ENCODE results near the gene NINJ1.

The NINJ1 gene, protein sequence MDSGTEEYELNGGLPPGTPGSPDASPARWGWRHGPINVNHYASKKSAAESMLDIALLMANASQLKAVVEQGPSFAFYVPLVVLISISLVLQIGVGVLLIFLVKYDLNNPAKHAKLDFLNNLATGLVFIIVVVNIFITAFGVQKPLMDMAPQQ

DNA sequence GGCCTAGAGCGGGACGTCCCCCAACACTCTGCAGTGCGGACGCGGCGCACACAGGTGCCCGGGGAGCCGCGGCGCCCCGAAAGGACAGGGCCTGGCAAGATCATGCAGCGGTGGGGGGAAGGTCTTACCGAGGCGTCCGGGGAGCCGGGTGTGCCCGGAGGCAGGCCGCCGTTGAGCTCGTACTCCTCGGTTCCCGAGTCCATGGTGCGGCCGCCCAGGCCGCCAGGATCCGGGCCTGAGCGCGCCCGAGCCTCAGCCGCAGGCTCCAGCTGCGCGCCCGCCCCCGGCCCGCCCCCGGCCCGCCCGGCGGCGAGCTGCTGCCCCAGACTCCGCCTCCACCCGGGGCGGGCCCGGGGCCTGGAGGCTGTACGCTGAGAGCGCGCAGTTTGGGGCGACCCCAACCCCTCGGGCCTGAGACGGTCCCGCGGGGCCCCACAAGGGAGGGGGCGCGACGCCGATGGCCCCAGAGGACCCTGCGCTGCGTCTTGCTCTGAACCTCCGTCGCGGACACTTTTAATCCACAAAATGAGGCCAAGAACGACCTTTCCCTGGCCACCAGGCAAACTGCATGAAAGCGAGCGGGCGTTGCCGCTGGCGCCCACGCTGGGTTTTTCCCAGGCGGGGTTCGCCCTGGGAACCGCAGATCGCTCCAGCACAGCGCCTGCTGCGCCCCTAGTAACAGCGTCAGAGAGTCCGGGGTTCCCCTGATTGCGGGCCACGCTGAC lies at the start of gene NINJ1:
Gene NINJ1, minus strand, starts transcription at position 237 of the 725 bp plus-strand sequence. Its CDS starts 34 bp downstream, at position 203.
- peak; percentile 73 for DNase-seq (ENCODE audit: low read depth, low spot score)

DNA sequence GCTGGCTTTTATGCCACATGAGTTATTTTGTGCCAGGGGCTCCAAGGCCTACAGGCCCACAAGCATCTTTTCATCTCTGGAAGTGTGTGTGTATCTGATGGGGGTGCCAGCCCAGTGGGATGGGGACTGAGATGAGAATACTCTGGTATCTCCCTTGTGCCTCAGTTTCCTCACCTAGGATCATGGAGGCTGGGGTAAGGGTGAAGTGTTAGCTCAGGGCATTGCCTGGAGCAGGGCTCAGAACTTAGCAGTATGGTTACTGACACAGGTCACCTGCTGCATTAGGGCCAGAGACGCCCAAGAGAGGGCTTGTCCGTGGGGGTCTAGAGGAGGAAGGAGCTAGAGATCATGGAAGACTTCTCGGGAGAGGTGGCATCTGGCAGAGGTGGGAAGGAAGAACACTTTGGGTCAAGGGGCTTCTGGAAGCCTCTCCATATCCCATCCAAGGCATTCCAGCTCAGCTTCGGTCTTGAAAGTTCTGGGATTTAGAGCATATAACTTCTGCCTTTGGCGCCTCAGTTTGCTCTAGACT lies 49.1 kb upstream of the NINJ1 start:
- no peak for DNase-seq (ENCODE audit: low read depth, low spot score)

- DNase-seq (ENCODE audit: low read depth, low spot score) = no peak
Observed at GRCh38 chr9:93182572-93182971, 48.5 kb upstream of the NINJ1 start.

DNA sequence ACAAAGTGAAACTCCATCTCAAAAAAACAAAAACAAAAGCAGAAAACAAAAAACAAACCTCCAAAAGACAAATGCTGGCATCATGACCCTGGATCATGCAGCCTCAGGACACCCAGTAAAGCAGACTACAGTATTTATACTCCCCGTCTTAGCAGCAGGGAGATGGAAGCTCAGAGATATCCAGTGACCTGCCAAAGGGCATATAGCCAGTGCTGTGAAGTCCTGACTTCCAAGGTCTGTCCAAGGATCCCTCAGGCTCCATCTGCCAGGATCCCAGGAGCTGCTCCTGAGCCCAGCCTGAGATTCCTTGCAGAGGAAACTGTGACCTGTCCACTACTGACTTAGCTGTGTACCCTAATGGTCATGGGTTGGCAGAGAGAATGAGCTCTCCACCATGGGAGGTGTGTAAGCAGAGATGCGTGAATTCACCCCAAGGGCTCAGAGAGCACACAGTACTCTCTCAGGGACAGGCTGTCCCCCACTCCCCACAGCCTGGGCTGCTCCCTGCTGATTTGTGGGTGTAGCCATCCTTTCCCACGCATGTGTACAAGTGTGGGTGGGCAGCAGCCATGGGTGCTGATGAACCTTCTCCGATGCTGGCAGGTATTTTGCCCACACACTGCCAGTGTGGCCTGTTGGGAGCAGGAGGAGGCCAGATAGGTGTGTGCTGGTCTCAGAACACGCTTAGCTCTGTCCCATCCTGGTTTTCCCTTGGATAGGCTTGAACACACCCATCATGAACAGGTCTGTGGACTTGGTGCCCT lies 47.8 kb upstream of the NINJ1 start:
- no peak for DNase-seq (ENCODE audit: low read depth, low spot score)

DNA sequence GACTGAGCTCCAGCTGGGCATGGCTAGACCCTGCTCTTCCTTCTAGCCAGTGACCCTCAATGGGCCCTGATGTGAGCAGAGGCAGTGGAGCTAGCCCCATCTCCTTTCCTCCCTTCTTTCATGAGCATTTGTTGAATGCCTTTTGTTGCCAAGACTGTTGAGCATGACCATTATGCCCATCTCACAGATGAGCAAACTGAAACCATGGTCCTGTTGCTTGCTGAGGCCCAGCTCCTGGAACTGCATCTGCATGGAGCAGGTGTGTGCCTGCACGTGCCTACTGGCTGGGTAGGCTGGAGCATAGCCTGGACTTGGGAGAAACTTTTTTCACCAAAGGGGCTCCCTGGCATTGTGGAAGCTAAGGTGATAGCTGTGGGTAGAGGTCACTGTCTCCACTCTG lies 46.9 kb upstream of the NINJ1 start:
- DNase-seq (ENCODE audit: low read depth, low spot score) = no peak

DNA sequence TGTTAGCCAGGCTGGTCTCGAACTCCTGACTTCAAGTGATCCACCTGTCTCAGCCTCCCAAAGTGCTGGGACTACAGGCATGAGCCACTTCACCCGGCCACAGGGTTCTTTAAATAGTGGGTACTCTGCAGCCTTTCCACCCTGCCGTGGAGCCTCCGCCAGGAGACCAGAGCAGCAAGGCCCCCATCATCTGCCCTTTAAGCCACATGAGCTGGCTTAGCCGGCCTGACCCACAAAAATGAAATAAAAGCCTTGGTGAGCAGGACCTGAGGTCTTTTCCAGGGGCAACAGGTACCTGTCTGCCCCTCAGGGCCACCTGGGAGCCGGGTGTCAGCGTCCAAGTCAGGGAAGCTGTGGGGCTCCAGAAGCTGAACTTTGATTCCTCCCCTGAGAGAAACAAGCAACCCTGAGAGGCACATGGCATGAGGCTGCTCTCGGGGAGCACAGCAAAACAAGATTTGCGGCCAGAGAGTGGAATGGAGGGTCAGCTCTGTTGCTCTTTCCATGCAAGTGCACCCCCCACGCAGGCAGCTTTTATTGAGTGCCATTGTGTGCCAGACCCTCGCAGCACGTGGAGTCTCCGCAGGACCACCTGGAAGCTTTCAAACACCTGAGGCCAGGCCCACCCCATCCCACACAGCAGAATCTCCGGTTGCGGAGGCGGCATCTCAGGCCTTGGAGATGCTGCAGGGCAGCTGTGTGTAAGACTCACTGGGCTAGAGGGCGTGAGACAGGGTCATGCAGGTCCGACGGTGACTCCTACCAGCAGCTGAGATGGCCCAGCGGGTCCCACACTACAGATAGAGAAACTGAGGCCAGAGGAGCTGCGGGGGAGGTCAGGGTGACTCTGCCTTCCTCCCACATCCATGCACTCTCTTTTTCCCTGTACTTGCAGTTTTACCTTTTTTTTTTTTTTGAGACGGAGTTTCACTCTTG lies 45.1 kb upstream of the NINJ1 start:
- no peak for DNase-seq (ENCODE audit: low read depth, low spot score)

DNA sequence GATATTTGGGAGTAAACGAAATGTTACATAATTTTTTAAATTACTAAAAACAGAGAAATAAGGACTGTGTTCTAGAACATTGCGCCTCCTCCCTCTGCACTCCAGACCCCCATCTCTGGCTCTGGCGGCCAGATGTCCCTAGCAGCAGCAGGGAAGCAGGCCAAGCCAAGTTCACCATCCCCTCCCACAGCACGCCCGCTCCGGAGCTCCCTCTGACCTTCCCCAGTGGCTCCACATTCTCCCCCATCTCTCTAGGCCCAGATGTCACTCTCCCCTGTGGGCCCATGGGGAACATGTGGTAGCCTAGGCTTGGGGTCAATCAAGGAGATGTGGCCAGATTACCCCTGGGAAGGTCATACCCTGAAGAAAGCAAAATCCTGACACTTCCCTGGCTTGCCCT lies 43.6 kb upstream of the NINJ1 start:
- DNase-seq (ENCODE audit: low read depth, low spot score) = no peak

GRCh38 chr9:93174976-93175375 lies 40.9 kb upstream of the NINJ1 start:
- DNase-seq (ENCODE audit: low read depth, low spot score) = no peak

GRCh38 chr9:93173365-93174051 lies 39.5 kb upstream of the NINJ1 start:
- no peak for DNase-seq (ENCODE audit: low read depth, low spot score)

DNA sequence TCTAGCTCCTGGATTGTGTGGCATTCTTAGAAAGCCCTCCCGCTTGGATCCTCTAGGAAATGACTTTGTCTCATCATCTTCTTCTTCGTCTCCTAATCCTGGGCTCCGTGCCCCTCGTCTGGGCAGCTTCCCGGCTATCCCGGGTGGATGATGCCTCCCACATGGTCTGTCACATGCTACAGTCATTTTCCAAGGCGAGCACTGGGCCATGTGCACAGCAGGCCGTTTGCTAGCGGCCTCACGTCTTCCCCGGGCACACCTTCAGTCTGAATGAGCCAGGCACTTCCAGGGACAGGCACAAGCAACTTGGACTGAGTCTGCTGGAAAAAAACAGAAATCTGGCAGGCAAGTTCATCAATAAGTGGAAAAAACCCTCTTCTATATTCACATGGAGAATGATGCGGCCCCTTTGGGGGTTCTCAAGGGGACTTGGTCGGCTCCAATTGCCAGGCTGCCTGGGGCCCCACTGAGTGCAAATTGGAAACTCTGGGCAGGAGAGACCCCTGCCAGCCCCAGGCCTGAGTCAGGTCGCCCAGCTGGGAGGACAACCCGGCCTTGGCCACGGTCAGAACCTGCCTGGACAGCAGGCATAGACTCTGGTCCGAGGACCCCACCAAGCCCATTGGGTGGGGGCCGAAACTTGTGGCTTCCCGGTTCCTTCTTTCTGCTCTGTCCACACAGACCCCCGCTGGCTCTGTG lies 38.8 kb upstream of the NINJ1 start:
- DNase-seq (ENCODE audit: low read depth, low spot score) = no peak

DNA sequence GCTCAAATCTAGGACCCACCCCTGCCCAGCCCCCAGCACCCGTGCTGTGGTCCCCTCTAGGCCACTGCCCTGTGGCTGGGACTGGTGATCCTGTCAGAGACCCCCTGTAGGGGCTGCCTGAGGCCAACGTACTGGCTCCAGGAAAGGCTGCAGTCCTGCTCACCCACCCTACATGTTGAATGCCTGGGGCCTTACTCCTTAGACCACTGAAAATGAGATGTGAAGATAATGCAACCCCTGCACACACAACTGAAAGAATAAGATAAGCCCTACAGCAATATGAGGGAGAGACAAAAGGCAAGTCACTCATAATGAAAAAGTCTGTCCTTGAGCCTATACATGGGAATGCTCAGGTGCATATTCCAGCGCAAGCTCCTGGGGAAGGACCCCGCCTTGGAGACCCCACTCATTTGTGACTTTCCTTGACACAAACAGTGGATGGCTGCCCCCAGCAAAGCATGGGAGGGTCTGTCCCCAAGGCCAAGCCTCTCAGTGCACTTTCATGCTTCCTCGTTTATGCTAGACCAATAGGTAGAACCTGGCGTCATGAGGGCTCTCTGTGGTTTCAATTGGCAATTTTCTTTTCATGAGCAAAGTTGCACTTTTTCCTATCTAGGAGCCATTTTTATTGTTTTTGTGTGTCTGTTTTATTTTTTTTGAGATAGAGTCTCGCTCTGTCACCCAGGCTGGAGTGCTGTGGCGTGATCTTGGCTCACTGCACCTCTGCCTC lies 37.4 kb upstream of the NINJ1 start:
- DNase-seq (ENCODE audit: low read depth, low spot score) = no peak

DNA sequence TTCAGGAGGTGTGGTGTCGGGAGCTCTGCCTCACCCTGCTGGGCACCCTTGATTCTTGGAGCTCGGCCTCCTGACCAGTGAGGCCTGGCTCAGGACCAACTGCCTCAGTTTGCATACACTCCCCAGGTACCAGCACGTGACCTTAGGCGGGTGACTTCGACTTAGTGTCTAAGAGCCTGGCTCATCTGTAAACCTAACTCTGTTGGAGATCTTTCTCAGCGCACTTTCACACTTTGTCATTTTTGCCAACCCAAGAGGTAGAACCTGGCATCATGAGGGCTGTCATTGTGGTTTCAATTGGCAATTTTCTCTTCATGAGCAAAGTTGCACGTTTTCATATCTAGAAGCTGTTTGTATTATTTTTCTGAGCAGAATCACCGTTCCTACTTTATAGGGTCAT lies 36.5 kb upstream of the NINJ1 start:
- no peak for DNase-seq (ENCODE audit: low read depth, low spot score)

DNA sequence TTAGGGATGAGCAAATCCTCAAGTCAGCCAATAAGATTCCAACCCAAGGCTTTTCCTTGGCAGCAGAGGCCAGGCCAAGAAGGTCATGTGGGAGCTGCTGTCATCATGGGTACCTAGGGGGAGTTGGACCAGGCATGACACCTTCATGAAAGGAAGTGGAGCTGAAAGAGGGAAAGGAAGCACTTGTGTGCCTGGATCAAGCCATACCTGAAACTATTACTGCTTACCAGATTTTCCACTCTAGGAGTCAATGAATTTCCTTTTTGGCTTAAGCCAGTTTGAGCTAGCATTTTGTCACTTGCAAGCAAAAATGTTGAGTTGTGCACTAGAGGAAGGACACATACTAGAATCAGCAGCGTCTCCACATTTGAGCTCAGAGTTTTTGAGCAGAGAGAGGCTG lies 35.4 kb upstream of the NINJ1 start:
- no peak for DNase-seq (ENCODE audit: low read depth, low spot score)

DNA sequence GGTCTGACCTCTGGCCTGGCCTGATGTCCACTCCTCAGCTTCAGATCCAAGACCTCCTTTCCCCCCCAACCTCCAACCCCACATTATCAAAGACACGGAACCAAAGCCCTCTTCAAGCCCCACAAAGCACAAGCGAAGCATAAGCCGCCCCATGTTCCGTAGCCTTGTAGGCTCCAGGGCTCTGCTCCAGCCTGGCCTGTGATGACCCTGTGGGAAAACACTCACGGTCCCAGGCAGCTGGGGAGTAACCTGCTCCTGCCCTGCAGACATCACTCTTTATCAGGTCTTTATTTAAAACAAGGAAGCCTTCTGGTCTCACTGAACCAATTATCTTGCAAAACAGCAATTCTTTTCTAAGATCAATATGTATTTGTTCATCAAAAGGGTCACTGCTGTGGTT lies 34.5 kb upstream of the NINJ1 start:
- no peak for DNase-seq (ENCODE audit: low read depth, low spot score)

GRCh38 chr9:93167838-93168237 lies 33.8 kb upstream of the NINJ1 start:
- no peak for DNase-seq (ENCODE audit: low read depth, low spot score)

GRCh38 chr9:93167185-93167584 lies 33.1 kb upstream of the NINJ1 start:
- no peak for DNase-seq (ENCODE audit: low read depth, low spot score)

DNA sequence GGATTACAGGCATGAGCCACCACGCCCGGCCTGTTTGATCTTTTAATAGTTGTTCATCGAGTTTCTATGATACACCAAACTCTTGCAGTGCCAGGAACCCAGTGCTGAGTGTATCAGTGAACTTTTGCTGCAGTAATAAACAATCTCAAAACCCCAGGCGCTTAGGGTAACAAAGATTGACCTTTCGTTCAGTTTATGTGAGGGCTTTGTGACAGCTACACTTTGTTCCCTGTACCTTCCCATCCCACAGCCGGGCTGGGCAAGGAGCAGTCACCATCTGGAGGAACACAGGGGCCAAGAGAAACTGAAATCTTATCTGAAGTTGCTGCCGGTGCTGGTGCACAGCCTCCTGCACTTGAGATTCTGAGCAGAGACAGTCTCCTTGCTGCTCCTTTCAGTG lies 32.6 kb upstream of the NINJ1 start:
- DNase-seq (ENCODE audit: low read depth, low spot score) = no peak

- DNase-seq (ENCODE audit: low read depth, low spot score) = no peak
Observed at GRCh38 chr9:93164085-93164484, 30.0 kb upstream of the NINJ1 start.

DNA sequence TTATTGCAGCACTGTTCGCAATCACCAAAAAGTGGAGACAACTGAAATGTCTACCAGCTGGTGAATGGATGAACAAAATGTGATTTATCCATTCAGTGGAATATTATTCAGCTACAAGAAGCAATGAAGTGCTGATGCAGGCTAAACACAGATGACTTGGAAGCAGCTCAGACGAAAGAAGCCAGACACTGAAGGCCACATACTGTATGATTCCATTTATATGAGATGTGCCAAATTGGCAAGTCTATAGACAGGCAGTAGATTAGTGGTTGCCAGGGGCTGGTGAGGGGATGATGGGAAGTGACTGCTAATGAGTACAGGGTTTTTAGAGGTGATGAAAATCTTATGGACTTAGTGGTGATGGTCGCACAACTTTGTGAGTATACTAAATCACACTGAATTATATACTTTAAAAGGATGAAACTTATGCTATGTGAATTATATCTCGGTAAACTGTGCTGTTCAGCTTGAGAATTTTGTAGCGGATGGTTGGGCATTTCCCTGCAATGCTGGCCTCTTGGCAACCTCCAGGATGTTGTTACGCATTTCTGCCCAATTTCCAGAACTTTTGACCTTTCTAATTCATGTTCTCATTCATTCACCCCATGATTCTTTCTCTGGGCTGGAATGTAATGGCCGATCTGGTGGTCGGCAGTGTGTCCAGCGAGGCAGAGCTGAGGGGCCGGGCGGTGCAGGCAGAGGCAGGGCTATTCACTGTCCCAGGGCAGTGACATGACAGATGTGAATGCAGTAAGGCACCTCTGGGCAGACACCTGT lies 27.9 kb upstream of the NINJ1 start:
- no peak for DNase-seq (ENCODE audit: low read depth, low spot score)
